ENCODE measurements around the gene ZNF146.
A peak's percentile ranks its signal among the peaks of the same experiment; 100 is the strongest.
"Not testable (repeated sequence)": the region's sequence is repeated elsewhere in the genome, so short reads cannot be mapped to it uniquely, and the experiment has no call there.

The ZNF146 gene

DNA sequence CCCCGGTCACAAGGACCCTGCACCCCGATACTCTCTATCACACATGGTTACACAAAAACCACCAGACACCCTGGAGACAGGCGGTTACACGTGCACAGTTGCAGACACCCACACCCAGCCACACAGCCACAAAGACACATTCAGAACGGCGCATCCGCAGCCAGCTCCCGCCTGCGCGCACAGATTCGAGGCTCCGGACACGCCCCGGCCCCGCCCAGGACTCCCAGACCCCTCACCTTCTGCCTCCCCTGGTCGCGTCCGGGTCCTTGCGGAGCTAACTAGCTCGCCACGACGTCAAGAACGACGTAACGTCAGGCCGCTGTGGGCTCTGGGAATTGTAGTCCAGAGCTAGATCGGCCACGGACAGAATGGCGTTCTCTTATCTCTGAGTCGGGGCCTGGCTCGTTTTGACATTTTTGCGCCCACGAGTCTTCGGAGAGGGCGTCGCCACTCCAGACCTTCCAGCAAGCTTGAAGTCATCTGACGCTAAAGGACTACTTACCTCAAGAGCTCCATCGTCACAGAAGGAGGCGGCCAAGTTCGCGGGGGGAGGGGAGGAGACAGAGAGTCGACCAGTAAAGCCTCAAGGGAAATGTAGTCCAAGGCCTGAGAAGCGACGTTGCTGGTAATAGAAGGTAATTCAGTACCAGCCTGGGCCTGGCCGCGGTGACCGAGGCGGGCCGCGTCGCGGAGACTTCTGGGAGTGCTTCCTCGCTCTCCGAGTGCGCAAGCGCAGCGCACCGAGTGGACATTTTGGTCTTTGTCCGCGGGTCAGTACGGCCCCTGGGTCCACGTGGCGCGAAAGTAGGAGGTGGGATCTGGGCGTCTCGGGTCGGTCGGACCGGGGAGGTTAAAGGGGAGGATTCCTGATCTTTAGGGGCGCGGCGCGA lies at the start of gene ZNF146, which contains the start of gene ZNF565:
Gene ZNF146, plus strand, starts transcription at position 721 of the 890 bp plus-strand sequence. CDS start 21,335 bp downstream, outside the sequence.
Gene ZNF565, minus strand, starts transcription at position 280 of the 890 bp plus-strand sequence. CDS start 12,680 bp downstream, outside the sequence.
- peak; percentile 98 for DNase-seq

DNA sequence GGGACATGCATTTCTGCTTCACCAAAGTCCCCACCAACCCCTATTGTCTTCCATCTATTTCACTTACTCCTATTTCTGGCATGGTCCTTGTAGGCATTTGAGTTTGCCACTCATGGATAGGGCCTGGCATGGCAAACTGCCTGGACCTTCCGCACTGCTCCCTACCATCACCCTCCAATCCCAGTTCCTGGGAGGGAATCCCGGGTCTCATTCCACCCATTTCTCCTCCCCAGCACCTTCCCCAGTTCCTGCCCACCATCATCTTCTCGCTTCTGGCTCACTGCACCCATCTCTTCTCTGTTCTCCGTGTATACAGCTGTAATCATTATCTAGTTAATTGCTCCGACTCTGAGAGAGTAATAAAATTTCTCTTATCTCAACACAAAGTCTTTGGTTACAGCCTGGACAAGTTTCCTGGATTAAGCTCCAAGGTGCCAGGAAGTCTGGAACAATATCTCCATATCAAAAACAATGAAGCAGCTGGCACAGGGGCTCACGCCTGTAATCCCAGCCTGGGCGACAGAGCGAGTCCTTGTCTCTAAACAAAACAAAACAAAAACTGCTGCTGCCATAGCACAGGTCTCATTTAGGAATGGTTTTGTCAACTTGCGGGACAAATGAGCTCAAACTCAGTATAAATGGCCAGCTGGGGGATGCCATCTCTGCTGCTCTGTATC lies 45.7 kb upstream of the ZNF146 start:
- no peak for DNase-seq

DNA sequence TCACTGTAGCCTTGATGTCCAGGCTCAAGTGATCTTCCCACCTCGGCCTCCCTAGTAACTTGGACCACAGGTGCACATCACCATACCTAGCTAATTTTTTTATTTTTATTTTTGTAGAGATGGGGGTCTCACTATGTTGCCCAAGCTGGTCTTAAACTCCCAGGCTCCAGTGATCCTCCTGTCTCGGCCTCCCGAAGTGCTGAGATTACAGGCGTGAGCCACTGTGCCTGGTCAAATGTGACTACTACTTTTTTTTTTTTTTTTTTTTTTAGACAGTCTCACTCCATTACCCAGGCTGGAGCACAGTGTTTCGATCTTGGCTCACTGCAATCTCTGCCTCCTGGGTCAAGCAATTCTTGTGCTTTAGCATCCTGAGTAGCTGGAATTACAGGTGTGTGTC lies 42.1 kb upstream of the ZNF146 start:
- no peak for DNase-seq

DNA sequence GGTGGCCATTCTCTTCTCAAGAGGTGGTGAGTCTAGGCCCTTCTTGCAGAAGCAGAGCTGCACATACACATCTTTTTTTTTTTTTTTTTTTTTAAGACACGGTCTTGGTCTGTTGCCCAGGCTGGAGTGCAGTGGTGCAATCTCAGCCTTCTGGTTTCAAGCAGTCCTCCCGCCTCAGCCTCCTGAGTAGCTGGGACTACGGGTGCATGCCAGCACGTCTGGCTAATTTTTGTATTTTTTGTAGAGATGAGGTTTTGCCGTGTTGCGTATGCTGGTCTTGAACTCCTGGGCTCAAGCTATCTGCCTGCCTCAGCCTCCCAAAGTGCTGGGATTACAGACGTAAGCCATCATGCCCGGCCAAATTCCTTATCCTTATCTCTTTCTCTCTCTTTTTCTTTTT lies 41.1 kb upstream of the ZNF146 start:
- DNase-seq: not testable (repeated sequence)

DNA sequence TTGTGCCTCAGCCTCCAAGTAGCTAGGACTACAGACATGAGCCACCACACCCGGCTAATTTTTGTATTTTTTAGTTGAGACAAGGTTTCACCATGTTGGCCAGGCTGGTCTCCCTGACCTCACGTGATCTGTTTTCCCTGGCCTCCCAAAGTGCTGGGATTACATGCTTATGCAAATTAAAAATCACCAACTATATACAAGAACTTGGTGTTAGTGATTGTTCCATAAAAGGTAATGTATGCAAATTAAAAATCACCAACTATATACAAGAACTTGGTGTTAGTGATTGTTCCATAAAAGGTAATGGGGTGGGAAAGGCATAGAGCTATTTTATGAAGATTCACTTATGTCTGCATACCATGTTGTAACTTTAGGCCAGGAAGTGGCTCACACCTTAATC lies 35.8 kb upstream of the ZNF146 start:
- DNase-seq: not testable (repeated sequence)

DNA sequence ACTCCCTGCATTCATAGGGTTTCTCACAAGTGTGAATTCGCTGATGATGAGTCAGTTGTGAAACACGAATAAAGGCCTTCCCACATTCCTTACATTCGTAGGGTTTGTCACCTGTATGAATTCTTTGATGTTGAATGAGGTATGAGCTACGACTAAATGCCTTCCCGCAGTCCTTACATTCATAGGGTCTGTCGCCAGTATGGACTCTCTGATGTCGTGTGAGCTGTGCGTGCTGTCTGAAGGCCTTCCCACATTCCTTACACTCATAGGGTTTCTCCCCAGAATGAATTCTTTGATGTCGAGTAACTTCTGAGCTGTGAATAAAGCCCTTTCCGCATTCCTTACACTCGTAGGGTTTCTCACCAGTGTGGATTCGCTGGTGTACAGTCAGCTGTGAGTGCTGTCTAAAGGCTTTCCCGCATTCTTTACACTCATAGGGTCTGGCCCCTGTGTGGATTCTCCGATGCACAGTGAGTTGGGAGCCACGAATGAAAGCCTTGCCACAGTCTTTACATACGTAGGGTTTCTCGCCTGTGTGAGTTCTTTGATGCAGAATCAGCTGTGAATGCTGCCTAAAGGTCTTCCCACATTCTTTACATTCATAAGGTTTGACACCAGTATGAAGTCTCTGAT lies 32.2 kb upstream of the ZNF146 start:
- no peak for DNase-seq

DNA sequence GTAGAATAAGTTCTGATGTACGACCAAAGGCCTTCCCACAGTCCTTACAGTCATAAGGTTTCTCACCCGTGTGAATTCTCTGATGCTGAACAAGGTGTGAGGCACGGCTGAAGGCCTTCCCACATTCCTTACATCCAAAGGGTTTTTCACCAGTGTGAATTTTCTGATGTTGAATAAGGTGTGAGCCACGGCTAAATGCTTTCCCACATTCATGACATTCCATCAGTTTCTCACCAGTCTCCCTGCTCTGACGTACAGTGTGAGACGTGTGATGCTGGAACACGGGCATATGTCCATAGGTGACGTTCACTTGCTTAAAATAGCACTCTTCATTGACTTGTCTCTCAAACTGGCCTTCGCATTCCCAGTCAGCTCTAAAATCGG lies 31.7 kb upstream of the ZNF146 start:
- DNase-seq: no peak

DNA sequence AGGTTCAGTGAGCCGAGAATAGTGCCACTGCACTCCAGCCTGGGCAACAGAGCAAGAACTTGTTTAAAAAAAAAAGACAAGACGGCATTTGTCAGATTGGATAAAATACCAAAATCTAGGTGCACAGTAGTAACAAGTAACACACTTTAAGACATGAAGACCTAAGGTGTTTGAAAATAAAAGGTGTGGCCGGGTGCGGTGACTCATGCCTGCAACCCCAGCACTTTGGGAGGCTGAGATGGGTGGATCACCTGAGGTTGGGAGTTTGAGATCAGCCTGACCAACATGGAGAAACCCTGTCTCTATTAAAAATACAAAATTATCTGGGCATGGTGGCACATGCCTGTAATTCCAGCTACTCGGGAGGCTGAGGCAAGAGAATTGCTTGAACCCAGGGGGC lies 28.2 kb upstream of the ZNF146 start:
- not testable (repeated sequence) for DNase-seq

DNA sequence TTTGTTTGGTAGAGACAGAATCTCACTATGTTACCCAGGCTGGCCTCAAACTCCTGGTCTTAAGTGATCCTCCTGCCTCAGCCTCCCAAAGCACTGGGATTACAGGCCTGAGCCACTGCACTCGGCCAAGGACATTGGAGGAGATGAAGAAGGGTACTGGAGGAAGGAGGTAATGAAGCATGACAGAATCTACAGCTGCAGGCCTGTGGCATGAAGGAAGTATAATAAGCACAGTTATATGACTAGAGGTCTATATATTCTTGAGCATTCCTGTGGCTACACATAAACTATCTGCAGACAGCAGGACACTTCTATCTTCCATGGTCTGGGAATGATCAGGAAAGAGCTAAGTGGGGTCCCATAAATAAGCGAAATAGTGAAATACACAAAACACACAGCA lies 18.7 kb upstream of the ZNF146 start:
- DNase-seq: no peak

DNA sequence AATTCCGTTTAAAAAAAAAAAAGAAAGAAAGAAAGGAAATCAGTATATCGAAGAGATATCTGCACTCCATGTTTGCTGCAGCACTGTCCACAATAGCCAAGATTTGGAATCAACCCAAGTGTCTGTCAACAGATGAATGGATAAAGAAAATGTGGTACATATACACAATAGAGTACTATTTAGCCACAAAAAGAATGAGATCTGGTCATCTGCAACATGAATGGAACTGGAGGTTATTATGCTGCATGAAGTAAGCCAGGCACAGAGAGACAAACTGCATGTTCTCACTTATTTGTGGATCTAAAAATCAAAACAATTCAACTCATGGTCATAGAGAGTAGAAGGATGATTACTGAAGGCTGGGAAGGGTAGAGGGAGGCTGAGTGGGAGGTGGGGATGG lies 16.8 kb upstream of the ZNF146 start:
- DNase-seq: no peak

DNA sequence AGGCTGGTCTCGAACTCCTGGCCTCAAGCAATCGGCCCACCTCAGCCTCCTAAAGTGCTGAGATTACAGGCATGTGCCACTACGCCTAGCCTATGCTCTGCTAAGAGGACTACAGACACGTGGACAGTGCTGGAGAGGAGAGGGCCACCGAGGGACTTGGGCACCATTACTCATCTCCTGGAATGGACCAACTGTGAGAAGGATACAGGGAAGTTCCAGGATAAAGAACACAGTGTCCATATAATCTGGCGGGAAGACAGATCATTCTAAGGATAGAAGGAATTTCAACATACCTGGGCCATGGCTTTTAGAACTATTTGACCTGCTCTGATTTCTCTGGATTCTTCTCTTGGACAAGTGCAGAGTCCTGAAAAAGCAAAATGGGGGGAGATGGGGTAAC lies 13.2 kb upstream of the ZNF146 start:
- no peak for DNase-seq

DNA sequence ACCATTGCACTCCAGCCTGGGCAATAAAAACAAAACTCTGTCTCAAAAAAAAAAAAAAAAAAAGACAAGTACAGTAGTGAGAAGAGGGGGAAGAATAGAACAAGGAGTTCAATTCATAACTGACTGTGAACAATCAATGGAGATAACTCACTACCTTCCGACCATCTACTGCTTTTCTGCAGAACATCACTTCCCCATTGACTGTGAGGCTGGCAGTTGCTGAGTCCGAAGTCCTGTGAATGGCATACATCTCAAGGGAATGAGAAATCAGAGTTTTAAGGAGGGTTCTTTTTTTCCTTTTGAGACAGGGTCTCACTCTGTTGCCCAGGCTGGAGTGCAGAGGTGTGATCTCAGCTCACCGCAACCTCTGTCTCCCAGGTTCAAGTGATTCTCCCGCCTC lies 11.6 kb upstream of the ZNF146 start:
- DNase-seq: no peak

DNA sequence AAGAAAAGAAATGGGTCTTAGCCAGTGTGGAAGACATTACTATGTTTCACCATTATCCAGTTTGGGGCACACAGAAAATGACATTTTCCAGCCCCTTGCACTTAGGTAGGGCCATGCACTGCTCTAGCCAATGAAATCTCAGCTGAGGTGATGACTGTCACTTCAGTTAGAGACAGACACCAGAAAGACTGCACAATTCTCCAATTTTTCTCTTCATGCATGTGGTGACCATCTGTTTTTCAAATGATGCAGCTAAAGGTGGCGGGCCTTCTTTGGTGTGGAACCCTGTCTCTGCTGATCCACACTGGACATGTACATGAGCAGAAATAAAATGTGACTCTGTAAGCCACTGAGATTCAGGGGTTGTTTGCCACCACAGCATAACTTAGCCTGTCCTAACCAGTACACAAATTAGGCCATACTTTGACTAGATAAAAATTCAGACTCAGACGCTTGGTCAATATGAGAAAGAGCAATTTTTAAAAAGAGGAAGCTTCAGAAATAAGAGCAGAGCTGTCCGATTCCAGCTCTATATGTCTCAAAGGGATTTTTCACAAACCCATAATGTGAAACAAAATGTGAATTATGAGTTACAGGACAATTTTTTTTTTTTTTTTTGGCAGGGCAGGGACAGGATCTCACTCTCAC lies 7.2 kb upstream of the ZNF146 start:
- no peak for DNase-seq

DNA sequence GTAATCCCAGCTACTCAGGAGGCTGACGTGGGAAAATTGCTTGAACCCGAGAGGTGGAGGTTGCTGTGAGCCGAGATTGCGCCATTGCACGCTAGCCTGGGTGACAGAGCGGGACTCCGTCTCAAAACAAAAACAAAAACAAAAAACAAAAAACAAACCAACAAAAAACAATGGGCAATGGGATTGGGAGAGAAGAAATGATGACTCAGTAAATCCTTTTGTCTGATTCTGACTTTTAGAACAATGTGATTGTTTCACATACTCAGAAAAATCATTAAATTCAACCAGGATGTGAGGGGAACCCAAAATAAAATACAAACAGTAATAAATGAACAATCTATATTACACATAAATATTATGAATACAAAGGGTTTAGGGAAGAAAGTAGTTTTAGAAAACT lies 5.5 kb upstream of the ZNF146 start:
- DNase-seq: no peak

DNA sequence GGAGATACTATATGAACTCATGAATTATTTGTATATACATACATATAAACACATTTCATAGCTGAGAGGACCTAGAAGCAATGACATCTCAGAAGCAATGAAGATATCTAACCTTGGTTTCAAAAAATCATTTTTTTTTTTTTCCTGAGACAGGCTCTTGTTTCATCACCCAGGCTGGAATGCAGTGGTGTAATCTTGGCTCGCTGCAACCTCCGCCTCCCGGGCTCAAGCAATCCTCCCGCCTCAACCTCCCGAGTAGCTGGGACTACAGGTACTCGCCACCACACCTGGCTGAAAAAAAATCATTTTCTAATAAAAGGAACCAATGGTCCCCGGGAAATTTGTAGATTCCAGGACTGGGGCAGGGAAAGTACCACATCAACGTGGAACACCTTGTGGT lies 4.4 kb upstream of the ZNF146 start:
- no peak for DNase-seq

DNA sequence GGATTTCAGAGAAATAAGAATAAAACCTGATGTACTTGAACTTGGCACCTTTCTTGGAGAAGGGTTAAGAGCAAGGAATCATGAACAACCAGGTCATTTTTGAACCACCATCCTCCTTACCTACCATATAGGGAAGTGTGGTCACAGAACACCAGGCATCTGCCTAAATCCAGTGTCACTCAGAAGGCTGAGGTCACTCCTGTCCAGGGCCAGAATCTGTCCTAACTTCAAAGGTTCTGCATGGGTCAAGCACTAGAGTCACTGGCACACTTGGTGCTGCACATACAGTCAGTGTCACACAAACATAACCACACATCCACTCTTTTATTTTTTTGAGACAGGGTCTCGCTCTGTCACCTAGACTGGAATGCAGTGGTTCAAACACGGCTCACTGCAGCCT lies 2.0 kb upstream of the ZNF146 start:
- no peak for DNase-seq

DNA sequence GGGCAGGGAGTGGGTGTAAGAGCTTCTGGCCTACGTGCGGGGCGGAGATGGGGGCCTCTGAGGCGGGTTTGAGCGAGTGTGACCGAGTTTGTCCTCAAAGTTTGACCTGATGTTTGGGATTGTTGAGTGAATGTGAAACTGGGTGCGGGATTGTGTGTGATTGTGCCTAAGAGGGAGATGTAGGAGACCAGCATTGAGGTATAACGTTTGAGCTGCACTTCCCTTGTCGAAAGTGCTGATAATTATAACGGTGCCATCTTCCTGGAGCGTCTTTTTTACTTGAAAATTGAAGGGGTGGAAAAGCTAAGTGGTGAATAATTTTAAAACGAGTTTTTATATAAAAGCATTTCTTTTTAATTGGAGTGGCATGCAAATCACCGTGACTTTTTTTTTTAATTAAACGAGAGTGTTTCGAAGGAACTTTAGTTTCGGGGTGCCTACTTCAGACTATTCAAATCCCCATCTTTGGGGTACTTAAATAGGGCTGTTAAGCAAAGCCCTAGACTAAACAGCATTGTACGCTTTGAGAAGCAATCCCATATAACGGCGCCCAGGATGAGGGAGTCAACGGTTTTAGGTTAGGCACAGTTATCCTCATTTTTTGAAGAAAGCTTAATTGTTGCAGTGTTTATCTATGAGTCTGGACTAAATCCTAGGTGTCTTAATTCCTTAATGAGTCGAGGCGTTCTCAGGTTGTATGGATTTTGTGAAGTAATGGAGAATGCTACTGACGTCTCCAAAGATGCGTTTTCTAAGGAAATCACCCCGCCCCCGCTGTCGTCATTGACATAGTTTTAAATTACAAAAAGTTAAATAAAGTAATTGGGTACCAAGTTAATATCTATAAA lies 594 bp downstream of the ZNF146 start:
- peak; percentile 6 for DNase-seq

DNA sequence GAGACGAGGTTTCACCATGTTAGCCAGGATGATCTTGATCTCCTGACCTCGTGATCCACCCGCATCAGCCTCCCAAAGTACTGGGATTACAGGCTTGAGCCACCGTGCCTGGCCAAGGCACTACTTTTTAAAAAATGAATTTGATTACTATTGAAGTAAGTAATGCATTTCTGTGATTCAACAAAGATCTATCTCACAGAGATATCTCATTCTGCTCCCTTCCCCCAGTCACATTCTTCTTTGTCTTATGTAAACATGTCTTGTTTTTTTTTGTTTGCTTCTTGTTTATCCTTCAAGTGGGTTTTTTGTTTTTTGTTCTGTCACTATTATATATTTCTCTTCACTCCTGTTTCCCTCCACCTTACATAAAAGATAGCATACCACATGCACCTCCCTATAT lies 6.6 kb downstream of the ZNF146 start:
- no peak for DNase-seq

DNA sequence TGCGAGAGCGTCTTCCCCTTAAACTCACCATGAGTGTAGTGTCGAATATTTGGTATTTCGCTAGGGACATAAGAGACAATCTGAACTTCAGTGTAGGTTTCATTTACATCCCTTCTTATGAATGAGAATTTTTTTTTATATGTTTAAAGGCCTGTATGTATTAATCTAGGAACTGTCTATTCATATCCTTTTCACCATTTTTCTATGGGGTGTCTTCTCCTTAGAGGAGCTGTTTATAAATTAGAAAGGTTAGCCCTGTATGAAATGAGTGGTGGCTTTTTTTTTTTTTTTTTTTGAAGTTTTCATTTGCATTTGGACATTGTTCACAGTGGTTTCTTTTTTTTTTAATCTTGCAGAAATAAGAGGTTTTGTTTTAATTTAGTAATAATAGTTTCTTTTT lies 7.6 kb downstream of the ZNF146 start:
- no peak for DNase-seq

DNA sequence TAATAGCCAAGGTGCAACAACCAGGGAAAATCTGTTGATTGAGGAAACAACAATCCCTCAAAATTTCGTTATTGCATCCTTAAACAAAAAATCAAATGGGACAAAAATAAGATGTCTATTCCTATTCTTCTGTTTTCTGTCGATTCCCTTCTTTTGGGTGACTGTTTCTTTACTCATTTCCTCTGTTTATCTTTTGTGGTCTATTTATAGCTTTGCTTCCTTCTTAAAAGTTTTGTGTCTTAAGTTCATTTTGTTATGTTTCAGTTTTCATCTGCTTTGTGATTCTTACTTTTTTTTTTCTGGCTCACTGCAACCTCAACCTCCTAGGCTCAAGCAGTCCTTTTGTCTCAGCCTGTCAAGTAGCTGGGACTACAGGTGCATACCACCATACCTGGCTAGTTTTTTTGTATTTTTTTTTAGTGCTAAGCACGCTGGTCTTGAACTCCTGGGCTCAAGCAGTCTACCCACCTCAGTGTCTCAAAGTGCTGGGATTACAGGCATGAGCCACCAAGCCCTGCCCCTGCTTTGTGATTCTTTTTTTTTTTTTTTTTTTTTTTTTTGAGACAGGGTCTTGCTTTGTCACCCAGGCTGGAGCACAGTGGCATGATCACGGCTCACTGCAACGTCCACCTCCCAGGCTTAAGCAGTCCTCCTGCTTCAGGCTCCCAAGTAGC lies 10.4 kb downstream of the ZNF146 start:
- no peak for DNase-seq

DNA sequence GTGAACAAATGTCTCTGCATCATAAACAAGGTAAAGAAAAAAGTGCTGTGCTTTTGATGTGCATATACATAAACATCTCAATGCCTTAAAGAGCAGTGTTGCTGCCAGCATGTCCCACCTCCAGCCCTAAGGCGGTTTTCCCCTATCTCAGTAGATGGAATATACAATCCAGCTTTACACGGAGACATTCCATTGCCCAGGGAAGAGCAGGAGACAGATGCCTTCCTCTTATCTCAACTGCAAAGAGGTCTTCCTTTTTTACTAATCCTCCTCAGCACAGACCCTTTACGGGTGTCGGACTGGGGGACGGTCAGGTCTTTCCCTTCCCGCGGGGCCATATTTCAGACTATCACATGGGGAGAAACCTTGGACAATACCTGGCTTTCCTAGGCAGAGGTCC lies 18.7 kb downstream of the ZNF146 start:
- DNase-seq: not testable (repeated sequence)

Measured in activated naive CD4-positive, alpha-beta T cell treated with Interleukin-2 at 50 U/mL for 16 hours (primary cell).